ENCODE data around the gene MET. TPM values are rescaled to one million over a fixed set of nuclear protein-coding genes. Genes with fewer than 3 reads are reported as not detected.

The MET gene
- total and polyA plus RNA-seq, 12 donors, result 3.1 to 23.3 (median 15.0) TPM

DNA sequence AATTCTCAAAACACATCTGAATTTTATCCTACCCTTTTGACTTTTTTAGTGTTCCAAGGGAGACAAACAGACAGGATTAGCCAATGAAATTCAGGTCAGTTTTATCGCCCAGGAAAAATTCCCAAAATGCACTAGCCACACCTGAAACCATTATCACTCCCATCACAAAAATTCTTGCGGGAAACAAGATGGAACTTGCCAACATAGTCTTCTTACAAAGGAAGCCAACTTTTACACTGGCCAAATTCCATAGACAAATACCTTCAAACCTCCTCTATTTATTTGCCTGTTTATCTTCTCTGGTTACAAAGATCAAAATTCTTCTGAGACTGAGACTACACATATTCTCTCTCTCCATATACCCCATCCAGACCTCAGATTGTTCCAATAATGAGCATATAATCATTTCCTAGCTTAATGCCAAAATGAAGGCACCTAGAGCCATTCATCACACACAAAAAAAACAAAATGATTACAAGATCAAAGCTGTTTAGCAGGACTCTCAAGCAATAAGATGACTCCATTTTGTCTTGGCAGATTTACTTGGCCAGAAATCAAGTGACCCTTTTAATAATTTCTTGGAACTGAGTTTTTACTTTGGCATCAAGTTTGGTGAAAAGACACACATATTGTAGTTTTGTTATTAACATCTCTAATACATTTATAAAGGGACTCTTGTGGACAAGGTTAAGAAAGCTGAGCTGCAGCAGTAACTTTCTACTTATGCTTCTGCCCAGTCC lies 30.2 kb downstream of the MET start:
- TF ChIP-seq, protein P1, sequence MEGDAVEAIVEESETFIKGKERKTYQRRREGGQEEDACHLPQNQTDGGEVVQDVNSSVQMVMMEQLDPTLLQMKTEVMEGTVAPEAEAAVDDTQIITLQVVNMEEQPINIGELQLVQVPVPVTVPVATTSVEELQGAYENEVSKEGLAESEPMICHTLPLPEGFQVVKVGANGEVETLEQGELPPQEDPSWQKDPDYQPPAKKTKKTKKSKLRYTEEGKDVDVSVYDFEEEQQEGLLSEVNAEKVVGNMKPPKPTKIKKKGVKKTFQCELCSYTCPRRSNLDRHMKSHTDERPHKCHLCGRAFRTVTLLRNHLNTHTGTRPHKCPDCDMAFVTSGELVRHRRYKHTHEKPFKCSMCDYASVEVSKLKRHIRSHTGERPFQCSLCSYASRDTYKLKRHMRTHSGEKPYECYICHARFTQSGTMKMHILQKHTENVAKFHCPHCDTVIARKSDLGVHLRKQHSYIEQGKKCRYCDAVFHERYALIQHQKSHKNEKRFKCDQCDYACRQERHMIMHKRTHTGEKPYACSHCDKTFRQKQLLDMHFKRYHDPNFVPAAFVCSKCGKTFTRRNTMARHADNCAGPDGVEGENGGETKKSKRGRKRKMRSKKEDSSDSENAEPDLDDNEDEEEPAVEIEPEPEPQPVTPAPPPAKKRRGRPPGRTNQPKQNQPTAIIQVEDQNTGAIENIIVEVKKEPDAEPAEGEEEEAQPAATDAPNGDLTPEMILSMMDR (IDR thresholded peaks at IDR 0.05), result no peak
- H3K27me3 ChIP-seq, result no peaks in the 10 kb centered on the region
- no peaks in the 10 kb centered on the region for H3K36me3 ChIP-seq
- H3K4me1 ChIP-seq, result peaks cover 0 to 28% (median 7%) of the 10 kb centered on the region in 9 donors
- no peak overlapping the region for H3K4me3 ChIP-seq
- DNase-seq (no peak), ATAC-seq (no peak)
- intact Hi-C loops (cut with DNase I), result no loop called here
- H3K27ac ChIP-seq, result no peak overlapping the region
- H3K9me3 ChIP-seq, result no peaks in the 10 kb centered on the region
- WGBS, 2 donors, result 70 to 79% methylated on average over 2 of the region's 2 CpGs

DNA sequence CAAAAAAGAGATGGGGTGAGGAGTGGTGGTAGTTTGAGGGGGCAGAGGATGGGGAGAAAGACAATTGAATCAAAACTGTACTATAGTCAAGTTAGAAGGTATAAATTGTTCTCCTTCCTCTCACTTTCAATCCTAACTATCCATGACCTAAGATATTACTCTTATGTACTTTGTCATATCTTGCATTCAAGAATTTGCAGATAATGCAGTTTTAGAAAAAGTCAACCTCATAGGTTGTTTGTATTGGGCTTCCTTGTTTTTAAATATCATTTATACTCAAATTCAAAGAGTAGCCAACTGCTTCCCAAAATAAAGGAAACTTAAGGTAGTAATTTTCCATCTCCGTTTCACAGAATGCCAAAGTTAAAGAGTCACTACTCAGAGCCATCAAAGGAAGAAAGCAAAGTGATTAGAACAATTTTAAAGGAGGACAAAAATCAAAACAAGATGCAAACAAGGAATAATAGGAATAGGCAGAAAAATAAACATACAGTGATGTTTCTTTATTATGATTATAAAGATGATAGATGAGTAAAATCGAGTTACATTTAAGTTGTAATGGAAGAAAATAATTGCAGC lies 32.7 kb downstream of the MET start:
- 84 to 85% methylated on average over 2 of the region's 2 CpGs for WGBS, 2 donors
- intact Hi-C loops (cut with DNase I), result no loop called here
- DNase-seq (no peak), ATAC-seq (no peak)
- Histone ChIP-seq H3K36me3 (no peaks in the 10 kb centered on the region), H3K27me3 (no peaks in the 10 kb centered on the region), H3K4me3 (no peak overlapping the region), H3K4me1 (peaks cover 0 to 20% (median 7%) of the 10 kb centered on the region in 9 donors), H3K27ac (no peak overlapping the region), H3K9me3 (no peaks in the 10 kb centered on the region)
- TF ChIP-seq, protein P1 (IDR thresholded peaks at IDR 0.05), result no peak

DNA sequence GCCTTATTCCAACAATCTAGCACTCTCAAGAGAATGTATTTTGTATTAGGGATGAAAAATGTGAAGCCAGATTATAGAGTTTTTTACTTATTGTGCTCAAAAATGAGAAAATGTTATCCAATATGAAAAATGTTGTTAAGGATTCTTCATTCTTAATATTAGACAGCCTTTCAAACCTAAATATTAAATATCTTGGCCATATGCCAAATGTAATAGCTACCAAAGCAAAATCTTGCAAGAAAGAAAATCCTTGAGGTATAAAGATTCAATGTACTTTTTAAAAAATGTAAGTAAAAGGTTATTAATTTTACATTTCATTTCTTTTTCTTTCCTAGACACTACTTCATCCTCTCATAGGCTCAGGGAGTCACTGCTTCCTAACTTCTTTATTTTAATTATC lies 33.4 kb downstream of the MET start:
- H3K27me3 ChIP-seq, result no peaks in the 10 kb centered on the region
- peaks cover 0 to 20% (median 7%) of the 10 kb centered on the region in 9 donors for H3K4me1 ChIP-seq
- DNase-seq, result no peak
- no peak overlapping the region for H3K27ac ChIP-seq
- no peaks in the 10 kb centered on the region for H3K36me3 ChIP-seq
- ATAC-seq, result no peak
- TF ChIP-seq, protein P1 (IDR thresholded peaks at IDR 0.05), result no peak
- H3K4me3 ChIP-seq, result no peak overlapping the region
- intact Hi-C loops (cut with DNase I), result no loop called here
- H3K9me3 ChIP-seq, result no peaks in the 10 kb centered on the region

DNA sequence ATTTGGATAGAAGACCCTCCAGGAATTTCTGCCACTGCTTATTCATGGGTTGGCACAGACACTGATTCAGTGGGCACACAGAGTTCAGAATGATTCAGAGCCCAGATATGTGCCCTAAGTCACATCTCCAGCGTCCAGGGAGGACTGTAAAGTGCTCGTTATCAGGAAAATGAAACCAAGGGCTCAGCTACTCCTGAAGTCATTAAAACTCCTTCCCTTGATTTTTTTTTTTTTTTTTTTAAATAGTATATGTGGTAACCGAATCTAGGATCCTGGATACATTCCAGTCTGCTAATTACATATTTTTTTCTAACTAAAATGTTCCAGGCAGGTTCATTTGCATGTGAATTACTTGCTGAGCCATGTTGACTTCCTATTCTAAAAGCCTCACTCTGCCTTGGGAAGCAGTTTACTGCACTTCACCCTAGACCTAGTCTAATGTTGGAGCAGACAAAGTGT lies 34.7 kb downstream of the MET start:
- H3K4me3 ChIP-seq, result no peak overlapping the region
- peaks cover 0 to 19% (median 7%) of the 10 kb centered on the region in 9 donors for H3K4me1 ChIP-seq
- DNase-seq, result no peak
- peak in 3 of 8 donors; percentile 21 to 69 (median 59) for ATAC-seq
- H3K27ac ChIP-seq, result no peak overlapping the region
- H3K27me3 ChIP-seq, result no peaks in the 10 kb centered on the region
- 45 to 55% methylated on average over 3 of the region's 3 CpGs for WGBS, 2 donors
- no peaks in the 10 kb centered on the region for H3K9me3 ChIP-seq
- TF ChIP-seq, protein P1 (IDR thresholded peaks at IDR 0.05), result no peak
- H3K36me3 ChIP-seq, result no peaks in the 10 kb centered on the region
- intact Hi-C loops (cut with DNase I), result no loop called here

Measured in heart right ventricle (tissue), 16 donors.